K562 (cell line): Measurements from ENCODE around the gene DUSP9. TPM values are rescaled to one million over a fixed set of nuclear protein-coding genes. Genes with fewer than 3 reads are reported as not detected.

Source experiments
- ATAC-seq: fragments of 200-7000 bp; cut with Tn5 transposase; 3 replicates; pipeline ENCODE4 v1.9.1; 2020; ENCODE audit warnings: moderate library complexity
- BruUV-seq: library from RNA; stranded (reverse); fragments of 400-500 nt; replicated peaks from 2 replicates; lab custom pipeline; 2021; lab: Mats Ljungman, UMichigan
- CTCF ChIA-PET: fragments of 300-600 bp; formaldehyde crosslinking; extraction: SDS; loops from one replicate; lab custom pipeline; 2021; ENCODE audit warnings: low intra/inter-chr PET ratio; lab: Yijun Ruan, JAX
- POLR2A ChIA-PET: fragments of 300-600, 350-650 bp; sonication (Branson Sonifier 250); formaldehyde crosslinking; extraction: SDS; loops from one replicate; lab custom pipeline; 2021; ENCODE audit warnings: antibody characterized with exemption, inconsistent platforms; lab: Yijun Ruan, JAX
- DNase-seq, 4 experiments: peaks; one replicate each; pipeline versions ENCODE4 v3.0.0 to v3.0.0-alpha.2; 2011 to 2018; ENCODE audit warnings: low spot score in 3 of 4, mixed read lengths in 3 of 4; ENCODE audit errors: extremely low read depth in 1 of 4
- FAIRE-seq: peaks from 2 replicates; lab custom pipeline; 2011; peaks lifted over from hg19 to GRCh38; lab: Jason Lieb, UNC
- H2AFZ ChIP-seq: 2 replicates; pipeline ENCODE4 v1.6.0; 2011; ENCODE audit warnings: low read depth, low read length, control low read depth, inconsistent platforms
- H3K27ac ChIP-seq: fragments of 200-600 bp; 3 replicates; pipeline ENCODE4 v1.8.0; 2011; ENCODE audit warnings: low read depth, mild to moderate bottlenecking, control low read depth, inconsistent platforms, low read length, moderate library complexity, mixed read lengths; ENCODE audit errors: extremely low read depth
- H3K27me3 ChIP-seq, 2 experiments: fragments of 300-600 bp in 1 of 2; 2 replicates in 1 of 2; 3 replicates in 1 of 2; pipeline versions ENCODE4 v1.6.0 to v1.8.0; 2011; ENCODE audit warnings: inconsistent platforms in 2 of 2, low read length in 2 of 2, mild to moderate bottlenecking in 1 of 2, mixed read lengths in 1 of 2, moderate library complexity in 1 of 2; ENCODE audit not compliant: control insufficient read depth in 2 of 2, insufficient read depth in 2 of 2
- H3K36me3 ChIP-seq: fragments of 300-600 bp; 3 replicates; pipeline ENCODE4 v1.8.0; 2011; ENCODE audit warnings: mild to moderate bottlenecking, low read length, inconsistent platforms; ENCODE audit not compliant: control insufficient read depth, insufficient read depth
- H3K4me1 ChIP-seq, 2 experiments: fragments of 200-600 bp in 1 of 2; replicated peaks in 1 of 2; 2 replicates in 1 of 2; 3 replicates in 1 of 2; pipeline versions ENCODE4 v1.5.1 to v1.8.0; 2011; ENCODE audit warnings: inconsistent platforms in 2 of 2, low read length in 2 of 2, mild to moderate bottlenecking in 1 of 2, mixed read lengths in 1 of 2, moderate library complexity in 1 of 2; ENCODE audit not compliant: control insufficient read depth in 2 of 2, insufficient read depth in 2 of 2
- H3K4me2 ChIP-seq: 2 replicates; pipeline ENCODE4 v1.6.1; 2011; ENCODE audit warnings: low read length, control low read depth, inconsistent platforms, mixed read lengths; ENCODE audit not compliant: insufficient read depth
- H3K4me3 ChIP-seq: fragments of 200-600 bp; sonication (generic), shearing (Covaris generic); 2 replicates; pipeline ENCODE4 v1.5.1; 2016; ENCODE audit warnings: control low read depth, inconsistent platforms
- H3K79me2 ChIP-seq: fragments of 200-600 bp; 3 replicates; pipeline ENCODE4 v1.8.0; 2011; ENCODE audit warnings: low read length, inconsistent platforms; ENCODE audit not compliant: control insufficient read depth, insufficient read depth
- H3K9ac ChIP-seq, 2 experiments: 2 replicates each; pipeline versions ENCODE4 v1.6.0 to v1.6.1; 2011; ENCODE audit warnings: low read depth in 2 of 2, low read length in 2 of 2, control low read depth in 1 of 2, inconsistent platforms in 1 of 2, mild to moderate bottlenecking in 1 of 2, mixed read lengths in 1 of 2; ENCODE audit not compliant: insufficient read depth in 1 of 2
- H3K9me1 ChIP-seq: one replicate; pipeline ENCODE4 v1.6.0; 2011; ENCODE audit warnings: inconsistent platforms, mild to moderate bottlenecking, low read length, moderate library complexity; ENCODE audit not compliant: control insufficient read depth, insufficient read depth
- H3K9me3 ChIP-seq: replicated peaks from 2 replicates; pipeline ENCODE4 v1.5.1; 2011; ENCODE audit warnings: low read depth, low read length, inconsistent platforms; ENCODE audit not compliant: control insufficient read depth, insufficient read depth
- H4K20me1 ChIP-seq: replicated peaks from 2 replicates; pipeline ENCODE4 v1.6.1; 2011; ENCODE audit warnings: low read length, inconsistent platforms, mixed read lengths; ENCODE audit not compliant: control insufficient read depth, insufficient read depth
- ARID3A ChIP-seq: IDR thresholded peaks from 2 replicates; pipeline ENCODE4 v1.6.1; 2012; ENCODE audit warnings: low read depth, low read length, improper control_type of control experiment, borderline replicate concordance
- BCL6 ChIP-seq: fragments of 250-450 bp; sonication (Bioruptor Pico); IDR thresholded peaks from 2 replicates; pipeline ENCODE4 v1.4.0; 2020
- CBX3 ChIP-seq, 2 experiments: IDR thresholded peaks; 1 replicate in 1 of 2; 2 replicates in 1 of 2; pipeline ENCODE4 v1.6.1; 2012; ENCODE audit warnings: inconsistent platforms in 2 of 2, low read length in 2 of 2, borderline replicate concordance in 1 of 2, control low read depth in 1 of 2
- EGR1 ChIP-seq: fragments of 450-650 bp; conservative IDR thresholded peaks from 2 replicates; pipeline ENCODE4 v1.6.1; 2017; ENCODE audit warnings: mild to moderate bottlenecking
- MCM7 ChIP-seq, 2 experiments: fragments of 450-650 bp; IDR thresholded peaks; 2 replicates each; pipeline ENCODE4 v1.6.1; 2016 to 2018
- MEF2D ChIP-seq: conservative IDR thresholded peaks from 2 replicates; pipeline ENCODE4 v1.6.1; 2016; ENCODE audit warnings: low read depth, missing genetic modification characterization, missing compliant biosample characterization
- NFIC ChIP-seq: fragments of 450-650 bp; IDR thresholded peaks from 2 replicates; pipeline ENCODE4 v1.6.1; 2017; ENCODE audit warnings: mild to moderate bottlenecking, inconsistent platforms
- POLR2AphosphoS5 ChIP-seq: IDR thresholded peaks from 2 replicates; pipeline ENCODE4 v1.6.1; 2011; ENCODE audit warnings: mild to moderate bottlenecking, low read depth, low read length, moderate library complexity; ENCODE audit not compliant: control insufficient read depth, insufficient read depth
- SMARCC2 ChIP-seq: fragments of 450-650 bp; IDR thresholded peaks from 2 replicates; pipeline ENCODE4 v1.6.1; 2017; ENCODE audit warnings: antibody characterized with exemption, moderate library complexity, mild to moderate bottlenecking, low read depth
- ZNF324 ChIP-seq: fragments of 250-450 bp; sonication (Bioruptor Pico); IDR thresholded peaks from 2 replicates; pipeline ENCODE4 v1.4.0; 2020; ENCODE audit warnings: mild to moderate bottlenecking
- ZNF395 ChIP-seq: fragments of 200-800 bp; sonication (Bioruptor generic); IDR thresholded peaks from 2 replicates; pipeline ENCODE4 v1.6.1; 2017; ENCODE audit warnings: missing genetic modification characterization, missing compliant biosample characterization
- WGBS: fragments of 100-300 bp; shearing (Covaris generic); methylation state at CpG from one replicate; pipeline ENCODE4 v1.1.6; 2016; ENCODE audit warnings: low coverage, mixed read lengths; ENCODE audit not compliant: insufficient coverage; ENCODE audit errors: missing lambda C conversion rate; 5-methylcytosine and 5-hydroxymethylcytosine counted together
- in situ Hi-C: fragments of 300-500 bp; cut with MboI; formaldehyde crosslinking; loops from 4 replicates; pipeline ENCODE4 v1.15.0; 2018; ENCODE audit warnings: inconsistent platforms, mixed read lengths
- intact Hi-C: fragments of 100-400 bp; cut with micrococcal nuclease; formaldehyde crosslinking; loops from 2 replicates; pipeline ENCODE4 v1.14.2; 2022
- polyA plus RNA-seq, 8 experiments: library from polyadenylated mRNA; depleted of rRNA in 4 of 8; stranded (reverse) in 5 of 8; unstranded in 3 of 8; fragments of >200 nt; fragmentation: Nextera tagmentation in 2 of 8; fragmentation: Illumina TruSeq in 1 of 8; extraction: Ambion mirVana in 2 of 8; extraction: Trizol in 1 of 8; gene quantifications; 2 replicates each; pipeline versions ENCODE4 v1.2.1 to v1.2.3, GENCODE V29; 2011 to 2014; ENCODE audit warnings: inconsistent platforms in 1 of 8, missing spikeins in 1 of 8
- total RNA-seq, 7 experiments: library from RNA; depleted of rRNA in 6 of 7; stranded (reverse); fragments of >200 nt in 6 of 7; fragmentation: Illumina TruSeq in 2 of 7; extraction: Trizol in 2 of 7; gene quantifications; 2 replicates each; pipeline versions ENCODE4 v1.2.1 to v1.2.3, GENCODE V29; 2011 to 2021; ENCODE audit warnings: low replicate concordance in 1 of 7

Gene DUSP9
- total and polyA plus RNA-seq, 9 of the 15 experiments (the other 6 are each of a cell fraction or from before 2014, with no cell fraction given) = 0.11 to 14.1 (median 5.5) TPM

GRCh38 chrX:153614818-153615217, 32.2 kb upstream of the DUSP9 start:
- Histone ChIP-seq H2AFZ (no peak overlapping the region), H3K9me1 (no peaks in the 10 kb centered on the region), H3K4me3 (no peak overlapping the region), H3K4me1 (peaks cover 0 to 13% of the 10 kb centered on the region in 2 experiments; a peak in 2 of 5 replicates), H3K27ac (no peak overlapping the region), H3K9me3 (no peaks in the 10 kb centered on the region), H3K36me3 (no peaks in the 10 kb centered on the region), H3K79me2 (no peaks in the 10 kb centered on the region), H4K20me1 (no peaks in the 10 kb centered on the region), H3K27me3 (peaks cover 7 to 33% of the 10 kb centered on the region in 2 experiments), H3K4me2 (no peak overlapping the region), H3K9ac (no peak overlapping the region)
- ChIA-PET POLR2A (interaction anchor here (0.6 kb wide), 2 partner anchors 15 to 23 kb away, joined by 3 read pairs; no protein-coding TSS in a partner anchor), CTCF (no interaction called here)
- intact Hi-C loops (loop anchor here (5.0 kb wide), 1 partner anchor 32 kb away; the partner anchor contains the start of gene DUSP9), in situ Hi-C loops (loop anchor here (5.0 kb wide), 1 partner anchor 52 kb away; no protein-coding TSS in a partner anchor)
- 0% methylated on average over 6 of the region's 6 CpGs for WGBS
- DNase-seq (no peak), FAIRE-seq (no peak), ATAC-seq (no peak)
- TF ChIP-seq ZNF324 (CRISPR knock-in tag) (no peak), CBX3 (IDR thresholded peaks at IDR 0.05; ENCODE audit: borderline replicate concordance in 1 of 2, low read length in 2 of 2) (no peak), MCM7 (IDR thresholded peaks at IDR 0.05) (no peak), ZNF395 (no peak), SMARCC2 (no peak), BCL6 (CRISPR knock-in tag) (no peak), EGR1 (no peak), ARID3A (no peak), NFIC (no peak), POLR2AphosphoS5 (no peak), MEF2D (no peak)
- BruUV-seq = no TSS peak
